Activated naive CD8-positive, alpha-beta T cell treated with anti-CD3 and anti-CD28 coated beads, Interleukin-2, amount 50 U/mL, for 16 hours (primary cell): ENCODE measurements around the gene GPR158.
"Not testable (repeated sequence)": the region's sequence is repeated elsewhere in the genome, so short reads cannot be mapped to it uniquely, and the experiment has no call there.

Experiments used
- DNase-seq: peaks from one replicate; pipeline ENCODE4 v3.0.0-alpha.2; 2020; ENCODE audit warnings: low read depth, low spot score

Gene GPR158

GRCh38 chr10:25296324-25296723 is 121.5 kb downstream of the GPR158 start:
- DNase-seq = no peak

GRCh38 chr10:25297466-25297865 is 122.7 kb downstream of the GPR158 start:
- DNase-seq = no peak

DNA sequence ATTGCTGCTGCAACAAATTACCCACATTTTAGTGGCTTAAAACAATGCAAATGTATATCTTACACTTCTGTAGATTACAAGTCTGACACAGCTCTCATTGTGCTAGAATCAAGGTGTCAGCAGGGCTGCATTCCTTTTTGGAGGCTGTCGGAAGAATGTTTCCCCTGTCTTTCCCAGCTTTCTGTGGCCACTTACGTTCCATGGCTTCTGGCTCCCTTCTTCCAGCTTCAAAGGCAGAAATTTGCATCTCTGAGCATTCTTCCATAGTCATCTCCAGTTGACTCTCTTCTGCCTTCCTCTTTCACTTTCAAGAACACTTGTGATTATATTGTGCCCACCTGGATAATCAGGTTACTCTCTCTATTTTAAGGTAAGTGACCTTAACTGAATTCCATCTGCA is 125.3 kb downstream of the GPR158 start:
- no peak for DNase-seq

DNA sequence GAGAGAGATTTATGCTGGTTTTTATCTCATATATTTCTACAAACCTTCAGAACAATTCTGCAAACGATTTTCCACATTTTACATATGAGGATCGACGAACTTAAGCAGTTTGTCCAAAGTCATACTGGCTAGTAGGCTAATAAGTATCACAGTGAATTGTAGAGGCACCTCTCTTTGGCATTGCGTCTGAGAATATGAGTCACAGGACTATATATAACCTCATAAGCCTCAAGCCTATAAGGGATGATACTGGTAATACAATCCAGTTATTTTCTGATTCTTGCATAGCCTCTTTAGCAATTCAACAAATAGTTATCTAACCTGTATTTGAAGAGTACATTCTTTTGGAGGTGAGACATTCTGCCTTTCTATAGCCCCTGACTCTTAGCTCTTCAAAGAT is 129.8 kb downstream of the GPR158 start:
- DNase-seq = no peak

DNA sequence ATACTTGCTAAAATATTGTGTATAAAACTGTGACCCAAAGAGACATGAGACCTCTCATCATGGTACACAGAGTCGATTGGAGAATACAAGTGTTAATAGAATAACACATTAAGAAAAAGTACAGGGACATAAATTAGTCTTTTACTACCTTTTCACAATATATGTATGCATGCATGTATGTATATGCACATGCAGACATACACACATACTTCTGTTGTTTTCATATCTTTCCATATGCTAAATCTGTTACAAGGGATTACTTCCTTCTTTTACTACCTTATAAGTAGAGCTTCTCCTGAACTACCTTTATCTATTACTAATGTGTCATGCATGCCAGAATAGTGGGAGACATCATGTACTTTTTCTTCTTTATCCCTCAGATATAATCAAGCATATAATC is 131.6 kb downstream of the GPR158 start:
- DNase-seq = no peak

DNA sequence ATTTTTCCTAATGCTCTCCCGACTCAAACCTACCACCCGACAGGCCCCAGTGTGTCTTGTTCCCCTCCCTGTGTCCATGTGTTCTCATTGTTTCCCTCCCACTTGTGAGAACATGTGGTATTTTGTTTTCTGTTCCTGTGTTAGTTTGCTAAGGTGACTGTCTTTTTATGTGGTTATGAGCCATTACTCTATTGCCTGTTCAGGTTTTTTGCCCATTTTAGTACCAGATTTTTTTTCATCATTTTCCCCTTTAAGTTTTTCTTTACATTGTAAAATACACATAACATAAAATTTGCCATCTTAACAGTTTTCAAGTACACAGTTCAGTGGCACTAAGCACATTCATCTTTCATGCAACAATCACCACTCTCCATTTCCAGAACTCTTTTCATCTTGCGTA is 133.5 kb downstream of the GPR158 start:
- DNase-seq = no peak

DNA sequence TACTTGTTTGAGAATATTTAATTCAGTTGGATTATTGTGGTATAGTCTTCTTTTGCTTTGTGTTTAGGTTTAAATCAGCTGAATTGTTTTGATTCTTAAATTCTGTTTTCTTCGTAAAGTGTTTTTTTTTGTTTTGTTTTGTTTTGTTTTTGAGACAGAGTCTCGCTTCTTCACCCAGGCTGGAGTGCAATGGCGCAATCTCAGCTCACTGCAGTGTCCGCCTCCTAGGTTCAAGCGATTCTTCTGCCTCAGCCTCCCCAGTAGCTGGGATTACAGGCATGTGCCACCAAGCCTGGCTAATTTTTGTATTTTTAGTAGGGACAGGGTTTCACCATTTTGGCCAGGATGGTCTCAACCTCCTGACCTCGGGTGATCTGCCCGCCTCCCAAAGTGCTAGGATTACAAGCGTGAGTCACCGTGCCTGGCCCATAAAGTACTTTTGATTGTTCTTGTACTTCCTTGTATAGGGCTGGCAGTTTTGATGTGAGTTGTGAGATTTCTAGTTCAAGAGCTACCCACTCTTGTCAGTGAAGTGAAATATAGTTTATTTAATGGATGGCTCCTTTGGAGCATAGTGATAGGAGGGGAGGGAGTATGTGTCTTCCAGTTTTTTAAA is 142.9 kb downstream of the GPR158 start:
- not testable (repeated sequence) for DNase-seq

DNA sequence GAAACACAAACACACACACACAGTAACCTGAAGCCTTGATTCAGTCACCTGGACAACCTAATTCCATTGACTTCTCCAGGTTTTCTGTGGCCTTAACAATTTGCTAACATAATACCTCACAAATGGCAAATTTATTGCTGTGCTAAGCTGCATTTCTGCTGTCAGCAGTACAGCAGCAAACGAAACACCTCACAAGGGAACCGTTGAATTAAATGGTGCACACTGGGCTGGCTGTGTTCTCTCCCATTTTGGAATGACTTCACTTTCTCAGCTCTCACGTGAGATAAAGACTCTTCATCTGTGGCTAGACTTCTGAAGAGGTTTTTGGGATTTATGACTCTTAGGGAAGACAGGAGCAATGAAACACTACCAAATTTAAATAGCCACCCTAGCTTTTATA is 152.5 kb downstream of the GPR158 start:
- DNase-seq = no peak

- DNase-seq = no peak
These were observed 153.6 kb downstream of the GPR158 start for GRCh38 chr10:25328361-25328760.

- not testable (repeated sequence) for DNase-seq
These were observed 154.8 kb downstream of the GPR158 start for GRCh38 chr10:25329587-25329986.

DNA sequence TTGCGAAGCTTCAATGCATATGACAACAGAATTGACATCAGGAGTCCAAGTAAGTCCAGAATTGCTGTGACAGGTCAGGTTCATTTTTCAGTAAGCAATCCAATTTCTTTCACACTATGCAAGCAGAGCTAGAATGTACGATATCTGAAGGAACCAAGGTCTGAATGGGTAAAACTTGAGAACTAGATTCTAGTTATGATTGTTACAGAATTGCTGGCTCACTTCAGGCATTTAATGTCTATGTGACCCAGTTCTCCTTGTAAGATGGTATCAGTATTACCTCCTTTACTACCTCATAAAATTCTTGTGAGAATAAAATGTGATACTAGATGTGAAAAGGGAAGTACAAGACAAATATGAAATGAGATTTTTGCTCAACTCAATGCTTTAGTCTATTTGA is 159.6 kb downstream of the GPR158 start:
- DNase-seq = no peak

GRCh38 chr10:25336330-25336729 is 161.5 kb downstream of the GPR158 start:
- no peak for DNase-seq

DNA sequence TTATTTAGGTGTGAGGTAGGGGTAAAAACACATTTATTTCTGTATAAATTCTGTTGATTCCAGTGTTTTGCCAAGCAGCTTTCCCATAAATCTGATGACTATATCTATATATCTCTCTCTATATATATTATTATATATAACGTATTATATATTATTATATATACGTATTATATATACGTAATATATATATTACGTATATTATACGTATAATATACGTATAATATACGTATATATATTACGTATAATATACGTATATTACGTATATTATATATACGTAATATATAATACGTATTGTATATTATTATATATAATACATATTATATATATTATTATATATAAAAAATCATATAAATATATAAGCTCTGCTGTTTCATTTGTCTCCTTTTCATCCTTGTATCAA is 163.5 kb downstream of the GPR158 start:
- DNase-seq = no peak

- no peak for DNase-seq
These were observed 165.2 kb downstream of the GPR158 start for GRCh38 chr10:25339966-25340365.

GRCh38 chr10:25349520-25349919 is 174.7 kb downstream of the GPR158 start:
- no peak for DNase-seq

DNA sequence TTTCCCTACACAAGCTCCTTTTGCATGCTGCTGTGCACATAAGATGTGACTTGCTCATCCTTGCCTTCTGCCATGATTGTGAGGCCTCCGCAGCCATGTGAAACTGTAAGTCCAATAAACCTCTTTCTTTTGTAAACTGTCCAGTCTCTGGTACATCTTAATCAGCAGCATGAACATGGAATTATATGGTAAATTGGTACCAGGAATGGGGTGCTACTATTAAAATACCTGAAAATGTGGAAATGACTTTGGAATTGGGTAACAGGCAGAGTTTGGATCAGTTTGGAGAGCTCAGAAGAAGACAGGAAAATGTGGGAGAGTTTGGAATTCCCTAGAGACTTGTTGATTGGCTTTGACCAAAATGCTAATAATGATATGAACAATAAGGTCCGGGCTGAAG is 181.8 kb downstream of the GPR158 start:
- DNase-seq = no peak

DNA sequence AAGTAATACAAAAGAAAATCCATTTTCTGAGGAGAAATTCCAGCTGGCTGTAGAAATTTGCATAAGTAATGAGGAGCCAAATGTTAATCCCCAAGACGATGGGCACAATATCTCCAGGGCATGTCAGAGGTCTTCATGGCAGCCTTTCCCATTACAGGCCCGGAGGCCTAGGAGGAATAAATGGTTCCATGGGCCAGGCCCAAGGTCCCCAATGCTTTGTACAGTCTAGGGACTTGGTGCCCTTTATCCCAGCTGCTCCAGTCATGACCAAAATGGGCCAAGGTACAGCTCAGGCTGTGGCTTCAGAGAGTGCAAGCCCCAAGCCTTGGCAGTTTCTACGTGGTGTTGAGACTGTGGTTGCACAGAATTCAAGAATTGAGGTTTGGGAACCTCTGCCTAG is 182.5 kb downstream of the GPR158 start:
- no peak for DNase-seq

DNA sequence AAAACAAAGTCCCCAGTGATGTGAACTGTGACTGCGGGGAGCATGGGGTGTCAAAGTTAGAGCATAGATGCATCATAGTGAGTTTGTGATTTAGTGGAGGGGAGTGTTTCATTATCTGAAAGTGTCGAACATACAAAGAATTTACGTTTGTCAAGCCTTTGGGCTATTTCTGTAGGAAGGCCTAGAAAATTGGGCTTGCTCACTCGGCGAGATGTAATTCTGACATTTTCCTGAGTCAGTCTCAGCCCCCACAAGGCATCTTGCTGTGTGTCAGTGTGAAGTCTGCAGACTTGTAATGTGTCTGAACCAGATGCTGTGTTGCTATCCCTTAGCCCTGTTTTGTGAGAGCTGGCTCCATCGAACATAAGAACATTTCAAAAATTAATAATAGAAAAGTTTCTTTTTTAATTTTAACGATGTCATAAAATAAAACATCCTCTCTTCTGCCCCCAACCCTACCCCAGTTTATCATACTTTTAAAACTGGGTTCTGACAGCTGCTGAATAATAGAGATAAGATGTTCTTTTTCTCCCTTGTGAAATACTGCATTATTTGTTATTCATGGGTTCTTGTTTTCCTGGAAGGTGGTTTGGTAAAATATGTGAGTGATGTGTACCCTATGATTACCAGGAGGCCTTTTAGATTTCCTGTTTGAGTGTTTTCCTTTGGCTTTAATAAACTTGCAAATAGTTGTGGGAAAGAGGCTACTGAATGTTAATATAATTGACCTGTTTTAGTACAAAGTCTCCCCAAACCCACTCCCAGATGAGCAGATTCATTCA is 207.4 kb downstream of the GPR158 start:
- DNase-seq = no peak

- not testable (repeated sequence) for DNase-seq
These were observed 208.1 kb downstream of the GPR158 start for GRCh38 chr10:25382901-25383300.

GRCh38 chr10:25383686-25384085 is 208.9 kb downstream of the GPR158 start:
- no peak for DNase-seq

DNA sequence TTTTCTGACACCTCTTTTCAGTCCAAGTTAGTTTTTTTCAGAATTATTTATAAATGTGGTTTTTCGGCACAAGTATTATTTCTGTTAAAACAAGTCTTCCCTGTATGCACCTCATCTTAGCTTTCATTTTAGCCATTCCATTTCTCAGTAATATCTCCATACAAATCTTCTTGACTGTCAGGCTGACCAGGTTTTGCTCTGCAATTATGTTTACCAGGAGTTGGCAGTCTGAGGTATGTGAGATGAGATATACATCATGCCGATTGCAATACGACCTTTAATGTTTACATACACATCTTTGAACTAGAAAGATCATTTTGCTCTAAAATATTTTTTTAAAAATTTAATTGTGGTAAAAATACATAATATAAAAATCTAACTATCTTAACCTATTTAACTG is 209.8 kb downstream of the GPR158 start:
- DNase-seq = no peak

DNA sequence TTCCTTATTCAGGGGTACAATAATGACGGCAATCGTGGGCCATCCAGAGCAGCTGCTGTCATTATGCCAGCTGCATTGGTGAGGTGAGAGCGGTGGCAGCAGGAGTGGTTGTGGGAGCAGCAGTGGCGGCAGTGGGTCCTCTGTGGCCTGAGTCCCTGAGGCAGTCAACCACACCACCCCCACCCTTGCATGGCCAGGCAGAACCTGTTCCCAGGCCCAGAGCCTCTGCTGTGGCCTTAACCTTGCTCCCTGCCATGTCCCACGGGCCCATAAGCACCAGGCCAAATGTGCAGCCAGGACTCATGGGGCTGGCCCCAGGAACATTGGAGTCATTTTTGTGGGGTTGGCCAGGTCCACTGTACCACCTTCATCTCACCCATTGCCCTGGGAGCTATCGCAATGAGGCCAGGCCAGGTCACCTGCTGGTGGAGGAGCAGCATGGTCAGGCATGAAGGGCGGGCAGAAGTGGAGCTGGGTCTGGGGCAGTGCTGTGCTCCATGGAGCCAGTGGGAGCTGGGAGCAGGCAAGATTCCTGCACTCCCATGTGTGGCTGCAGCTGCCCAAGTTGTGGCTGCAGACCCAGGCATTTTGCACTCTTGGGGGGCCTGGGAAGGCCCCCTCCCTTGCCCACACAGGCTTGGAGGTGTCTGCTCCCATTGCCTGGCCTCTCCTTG is 213.5 kb downstream of the GPR158 start:
- no peak for DNase-seq

GRCh38 chr10:25388862-25389206 is 214.0 kb downstream of the GPR158 start:
- no peak for DNase-seq
